Stimulated activated CD4-positive, alpha-beta T cell treated with anti-CD3 and anti-CD28 coated beads, Interleukin-15, amount 100 ng/mL, for 1 hour (primary cell): ENCODE measurements around the gene YWHAG.
"Not testable (repeated sequence)": the region's sequence is repeated elsewhere in the genome, so short reads cannot be mapped to it uniquely, and the experiment has no call there.

ENCODE experiments used
- DNase-seq, 2 donors: peaks; one replicate each; pipeline ENCODE4 v3.0.0-alpha.2; 2020; ENCODE audit warnings: low read depth in 1 of 2, low spot score in 1 of 2

YWHAG gene

DNA sequence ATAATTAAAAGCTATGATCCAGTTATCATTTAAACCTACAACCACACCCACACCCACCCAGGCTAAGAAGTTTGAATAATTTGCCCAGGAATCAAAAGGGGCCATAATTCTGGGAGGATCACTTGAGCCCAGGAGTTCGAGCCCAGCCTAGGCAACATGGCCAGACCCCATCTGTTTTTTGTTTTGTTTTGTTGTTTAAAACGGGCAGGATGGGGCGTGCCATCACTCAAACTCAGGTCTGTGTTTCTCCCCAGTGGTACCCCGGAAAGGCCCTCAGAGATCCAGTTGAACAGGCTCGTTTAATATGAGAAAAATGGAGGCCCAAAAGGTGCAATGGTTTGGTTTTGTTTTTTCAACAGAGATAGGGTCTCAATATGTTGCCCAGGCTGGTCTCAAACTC, 33.0 kb downstream of the YWHAG start:
- DNase-seq = no peak

GRCh38 chr7:76325092-76325491, 33.7 kb downstream of the YWHAG start:
- no peak for DNase-seq

GRCh38 chr7:76318488-76319353, 40.1 kb downstream of the YWHAG start:
- peak; percentile 19 to 32 for DNase-seq

GRCh38 chr7:76317782-76318487, 40.9 kb downstream of the YWHAG start:
- DNase-seq = peak; percentile 90 to 94

DNA sequence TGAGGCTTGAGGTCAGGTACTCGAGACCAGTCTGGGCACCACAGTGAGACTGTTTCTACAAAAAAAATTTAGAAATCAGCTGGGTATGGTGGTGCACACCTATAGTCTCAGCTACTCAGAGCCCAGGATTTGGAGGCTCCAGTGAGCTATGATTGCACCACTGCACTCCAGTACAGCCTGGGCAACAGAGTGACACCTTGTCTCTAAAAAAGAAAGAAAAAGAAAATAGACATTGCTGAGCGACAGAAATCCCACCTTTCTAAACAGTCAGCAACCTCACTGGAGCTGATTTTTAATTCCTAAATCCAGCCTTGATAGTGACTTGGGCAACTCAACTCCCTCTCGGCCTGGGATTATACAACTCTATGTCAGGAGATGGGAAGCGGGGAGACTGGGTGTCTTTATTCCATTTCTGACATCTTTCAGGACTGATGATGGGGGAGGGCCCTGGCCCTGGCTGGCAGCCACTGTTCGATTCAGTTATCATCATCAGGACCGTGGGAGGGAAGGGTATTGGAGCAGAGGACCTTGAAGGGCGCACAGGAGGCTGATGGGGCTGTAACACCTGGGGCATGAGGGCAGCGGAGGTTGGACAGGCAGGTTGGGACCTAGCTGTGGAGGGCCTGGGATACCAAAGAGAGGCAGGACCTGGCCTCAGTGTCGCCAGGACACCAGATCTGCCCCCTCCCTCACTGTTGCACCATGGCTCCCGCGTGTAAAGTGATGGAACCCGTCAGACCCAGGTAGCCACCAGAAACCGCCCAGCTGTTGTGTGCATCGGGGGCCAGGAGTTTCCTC, 41.6 kb downstream of the YWHAG start:
- DNase-seq = no peak

DNA sequence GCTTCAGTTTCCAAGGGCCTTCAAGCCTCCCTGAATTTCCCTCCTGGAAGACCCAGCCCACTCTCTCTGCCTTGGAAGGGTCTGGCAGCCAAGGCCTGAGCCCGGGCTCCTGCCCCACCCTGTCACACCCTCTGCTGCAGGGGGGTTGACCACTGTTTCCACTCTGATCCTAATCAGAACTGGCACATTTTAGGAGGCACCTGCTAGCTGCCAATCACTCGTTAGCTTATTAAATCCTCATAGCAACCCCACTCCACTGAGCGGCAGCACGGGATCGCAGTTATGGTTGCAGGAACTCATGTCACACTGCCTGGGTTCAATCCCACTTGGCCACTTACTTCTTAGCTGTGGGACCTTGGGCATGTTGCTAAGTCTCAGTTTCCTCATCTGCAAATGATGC, 43.4 kb downstream of the YWHAG start:
- DNase-seq = no peak

DNA sequence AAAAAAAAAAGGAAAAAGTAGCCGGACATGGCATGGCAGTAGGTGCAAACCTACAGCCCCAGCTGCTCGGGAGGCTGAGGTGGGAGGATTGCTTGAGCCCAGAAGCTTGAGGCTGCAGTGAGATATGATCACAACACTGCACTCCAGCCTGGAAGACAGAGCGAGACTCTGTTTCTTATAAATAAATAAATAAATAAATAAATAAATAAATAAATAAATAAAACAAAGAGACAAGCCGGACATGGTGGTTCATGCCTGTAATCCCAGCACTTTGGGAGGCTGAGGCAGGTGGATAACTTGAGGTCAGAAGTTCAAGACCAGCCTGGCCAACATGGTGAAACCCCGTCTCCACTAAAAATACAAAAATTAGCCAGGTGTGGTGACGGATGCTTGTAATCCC, 44.1 kb downstream of the YWHAG start:
- not testable (repeated sequence) for DNase-seq

DNA sequence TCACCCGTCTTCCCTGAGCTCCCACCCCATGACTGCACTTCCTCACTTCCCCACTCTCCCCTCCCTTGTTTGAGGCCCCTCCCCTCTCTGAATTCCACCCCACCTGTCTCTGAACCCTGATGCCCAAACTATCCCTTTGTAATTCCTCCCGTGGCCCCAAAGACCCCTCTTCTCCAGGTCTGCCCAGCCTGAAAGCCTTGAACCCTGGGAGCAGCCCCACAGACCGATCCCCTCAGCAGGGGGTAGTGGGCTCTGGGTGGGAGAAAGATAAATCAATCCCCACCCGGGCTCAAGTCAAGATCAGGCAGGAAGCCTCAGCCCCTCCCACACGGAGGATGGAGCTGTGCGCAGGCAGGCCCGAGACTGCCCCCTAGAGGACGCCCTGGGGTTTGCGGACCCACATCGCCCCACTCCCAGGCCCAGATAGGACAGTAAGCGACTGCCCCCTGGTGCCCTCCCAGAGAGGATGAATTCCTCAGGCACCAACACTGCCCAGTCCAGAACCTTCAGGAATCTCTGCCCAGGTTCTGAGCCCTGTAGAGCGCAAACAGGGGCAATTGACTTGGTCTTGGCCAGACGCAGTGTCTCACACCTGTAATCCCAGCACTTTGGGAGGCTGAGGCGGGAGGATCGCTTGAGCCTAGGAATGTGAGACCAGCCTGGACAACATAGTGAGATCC, 44.6 kb downstream of the YWHAG start:
- peak; percentile 94 to 96 for DNase-seq

DNA sequence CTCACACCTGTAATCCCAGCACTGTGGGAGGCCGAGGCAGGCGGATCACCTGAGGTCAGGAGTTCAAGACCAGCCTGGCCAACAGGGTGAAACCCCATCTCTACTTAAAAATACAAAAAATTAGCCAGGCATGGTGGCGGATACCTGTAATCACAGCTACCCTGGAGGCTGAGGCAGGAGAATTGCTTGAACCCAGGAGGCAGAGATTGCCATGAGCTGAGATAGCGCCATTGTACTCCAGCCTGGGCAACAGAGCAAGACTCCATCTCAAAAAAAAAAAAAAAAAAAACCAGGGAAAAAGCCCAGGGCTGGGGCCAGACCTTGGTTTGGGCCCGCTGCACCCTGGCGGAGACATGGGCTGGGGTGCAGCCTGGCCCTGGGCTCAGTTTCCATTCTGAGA, 47.0 kb downstream of the YWHAG start:
- not testable (repeated sequence) for DNase-seq

- no peak for DNase-seq
These were observed 48.5 kb downstream of the YWHAG start for GRCh38 chr7:76310102-76310957.

GRCh38 chr7:76309341-76310101, 49.3 kb downstream of the YWHAG start:
- DNase-seq = not testable (repeated sequence)

GRCh38 chr7:76308874-76309273, 49.9 kb downstream of the YWHAG start:
- not testable (repeated sequence) for DNase-seq

- no peak for DNase-seq
These were observed 53.9 kb downstream of the YWHAG start for GRCh38 chr7:76304888-76305375.

- peak; percentile 66 to 75 for DNase-seq
These were observed 55.3 kb downstream of the YWHAG start for GRCh38 chr7:76303202-76304147.

GRCh38 chr7:76302347-76303201, 56.2 kb downstream of the YWHAG start, which contains the start of gene HSPB1:
TSS of gene HSPB1 (plus strand) at chr7:76302673. CDS start at chr7:76302713, 40 bp downstream.
- DNase-seq = peak; percentile 42 to 43

GRCh38 chr7:76301000-76301399, 57.8 kb downstream of the YWHAG start:
- no peak for DNase-seq

DNA sequence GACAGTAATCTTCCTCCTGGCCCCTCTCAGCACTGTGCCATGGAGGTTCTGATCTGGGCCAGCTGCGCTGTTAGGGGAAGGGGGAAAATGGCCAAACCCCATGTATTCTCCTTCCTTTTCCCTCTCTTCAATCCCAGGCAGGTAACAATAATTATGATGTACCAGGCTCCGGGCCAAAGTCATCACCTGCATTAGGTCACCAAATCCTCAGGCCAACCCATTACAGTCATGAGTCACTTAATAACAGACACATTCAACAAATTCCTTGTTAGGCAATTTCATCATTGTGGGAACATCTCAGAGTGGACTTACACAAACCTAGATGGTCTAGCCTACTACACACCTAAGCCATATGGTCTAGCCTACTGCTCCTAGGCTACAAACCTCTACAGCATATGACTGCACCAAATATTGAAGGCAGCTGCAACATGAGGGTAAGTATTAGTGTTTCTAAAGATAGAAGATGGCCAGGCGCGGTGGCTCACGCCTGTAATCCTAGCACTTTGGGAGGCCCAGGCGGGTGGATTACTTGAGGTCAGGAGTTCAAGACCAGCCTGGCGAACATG, 58.5 kb downstream of the YWHAG start:
- DNase-seq = no peak
